Daoy (cell line): Measurements from ENCODE around the gene PRSS27. TPM values are rescaled to one million over a fixed set of nuclear protein-coding genes. Genes with fewer than 3 reads are reported as not detected.

Source experiments
- DNase-seq: peaks from one replicate; pipeline ENCODE4 v3.0.0-alpha.2; 2015; ENCODE audit warnings: low read depth
- total RNA-seq: library from RNA; depleted of rRNA; stranded (reverse); fragments of >200 nt; shearing (Covaris generic); gene quantifications from 2 replicates; pipeline ENCODE4 v1.2.3, GENCODE V29; 2014; rRNA removed

Gene PRSS27
- total RNA-seq: 0.06 TPM in 1 of 2 replicates, not detected in the other

DNA sequence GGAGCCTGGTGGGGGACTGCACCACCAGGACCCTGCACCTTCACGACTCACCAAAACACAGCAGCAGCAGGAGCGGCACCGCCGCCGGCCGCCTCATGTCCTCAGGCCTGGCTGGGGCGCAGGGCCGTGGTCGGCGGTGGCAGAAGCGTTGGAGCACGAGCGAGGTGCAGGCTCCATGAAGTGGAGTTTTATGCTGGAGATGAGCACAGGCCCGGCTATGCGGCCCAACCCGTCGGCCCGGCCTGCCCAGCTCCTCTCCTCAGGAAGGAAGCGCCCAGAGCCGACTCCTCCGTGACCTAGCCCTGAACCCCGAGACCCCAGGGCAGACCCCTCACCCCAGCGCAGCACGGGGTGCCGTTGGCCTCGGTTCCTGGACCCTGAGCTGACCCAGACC is at the start of gene PRSS27:
Gene PRSS27 (minus strand): TSS at position 161 of the 394 bp plus-strand sequence. CDS start 64 bp downstream, at position 97.
- DNase-seq: no peak

DNA sequence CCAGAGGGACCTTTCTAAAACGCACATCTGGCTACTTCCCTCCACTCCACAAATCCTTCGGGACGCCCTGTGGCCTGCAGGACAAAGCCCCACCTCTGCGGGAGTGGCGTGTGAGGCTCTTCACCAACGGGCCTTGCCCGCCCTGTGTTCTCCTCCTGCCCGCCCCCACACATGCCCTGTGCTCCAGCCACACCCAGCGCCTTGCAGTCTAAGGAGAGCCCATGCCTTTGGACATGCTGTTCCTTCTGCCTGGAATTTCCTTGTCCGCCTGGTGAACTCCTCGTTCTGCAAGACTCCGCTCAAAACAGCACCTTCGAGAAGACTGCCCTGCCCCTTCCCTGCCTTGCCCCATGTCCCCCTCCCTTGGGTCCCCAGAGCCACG is 49.6 kb upstream of the PRSS27 start:
- no peak for DNase-seq

DNA sequence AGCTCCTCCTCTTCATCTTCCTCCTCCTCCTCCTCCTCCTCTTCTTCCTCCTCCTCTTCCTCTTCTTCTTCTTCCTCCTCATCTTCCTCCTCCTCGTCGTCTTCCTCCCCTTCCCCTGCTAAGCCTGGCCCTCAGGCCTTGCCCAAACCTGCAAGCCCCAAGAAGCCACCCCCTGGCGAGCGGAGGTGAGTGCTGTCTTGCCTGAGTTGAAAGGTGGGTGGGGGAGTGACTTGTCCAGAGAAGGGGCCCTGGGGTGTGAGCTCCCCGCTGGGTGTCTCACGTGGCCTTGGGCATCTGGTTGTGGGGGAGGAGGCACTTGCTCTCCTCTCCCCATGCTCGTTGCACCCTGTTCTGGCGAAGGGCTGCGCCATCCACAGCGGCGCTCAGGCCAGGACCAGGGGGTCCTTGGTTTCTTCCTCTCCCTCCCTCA is 49.1 kb upstream of the PRSS27 start:
- no peak for DNase-seq

DNA sequence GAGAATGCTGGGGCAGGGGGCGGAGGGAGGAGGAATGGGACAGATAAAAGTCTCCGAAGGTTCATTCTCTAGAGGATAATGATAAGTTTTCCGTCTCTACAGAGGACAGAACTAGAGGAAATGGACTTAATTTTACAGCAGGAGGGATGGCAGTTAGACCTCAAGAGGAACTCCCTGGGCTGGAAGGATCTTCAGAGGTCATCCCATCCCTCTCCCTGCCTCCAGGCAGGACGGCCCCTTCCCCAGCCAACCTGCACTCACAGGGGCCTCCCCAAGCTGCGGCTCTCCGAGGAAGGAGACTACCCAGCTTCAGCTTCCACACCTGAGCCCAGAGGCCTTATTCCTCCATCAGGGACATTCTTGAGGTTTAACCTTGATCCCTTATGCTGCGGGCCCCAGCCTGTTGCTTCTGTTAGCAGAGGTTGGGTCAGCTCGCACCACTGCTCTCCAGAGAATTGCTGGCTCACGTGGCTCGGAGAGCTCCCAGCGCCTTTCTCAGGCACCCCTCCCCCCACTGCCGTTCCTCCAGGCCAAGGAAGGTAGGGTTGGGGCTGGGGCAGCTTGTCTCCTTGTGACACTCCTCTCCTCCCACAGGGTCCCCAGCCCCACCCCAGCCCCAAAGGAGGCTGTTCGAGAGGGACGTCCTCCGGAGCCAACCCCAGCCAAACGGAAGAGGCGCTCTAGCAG is 48.5 kb upstream of the PRSS27 start:
- no peak for DNase-seq

DNA sequence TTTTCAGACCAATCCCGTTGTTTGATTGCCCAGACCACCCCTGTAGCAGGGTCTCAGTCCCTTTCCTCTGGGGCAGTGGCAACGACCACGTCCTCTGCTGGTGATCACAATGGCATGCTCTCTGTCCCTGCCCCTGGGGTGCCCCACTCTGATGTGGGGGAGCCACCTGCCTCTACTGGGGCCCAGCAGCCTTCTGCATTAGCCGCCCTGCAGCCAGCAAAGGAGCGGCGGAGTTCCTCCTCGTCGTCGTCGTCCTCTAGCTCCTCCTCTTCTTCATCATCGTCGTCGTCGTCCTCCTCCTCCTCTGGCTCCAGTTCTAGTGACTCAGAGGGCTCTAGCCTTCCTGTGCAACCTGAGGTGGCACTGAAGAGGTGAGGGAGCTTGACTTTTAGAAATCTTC is 47.9 kb upstream of the PRSS27 start:
- no peak for DNase-seq

DNA sequence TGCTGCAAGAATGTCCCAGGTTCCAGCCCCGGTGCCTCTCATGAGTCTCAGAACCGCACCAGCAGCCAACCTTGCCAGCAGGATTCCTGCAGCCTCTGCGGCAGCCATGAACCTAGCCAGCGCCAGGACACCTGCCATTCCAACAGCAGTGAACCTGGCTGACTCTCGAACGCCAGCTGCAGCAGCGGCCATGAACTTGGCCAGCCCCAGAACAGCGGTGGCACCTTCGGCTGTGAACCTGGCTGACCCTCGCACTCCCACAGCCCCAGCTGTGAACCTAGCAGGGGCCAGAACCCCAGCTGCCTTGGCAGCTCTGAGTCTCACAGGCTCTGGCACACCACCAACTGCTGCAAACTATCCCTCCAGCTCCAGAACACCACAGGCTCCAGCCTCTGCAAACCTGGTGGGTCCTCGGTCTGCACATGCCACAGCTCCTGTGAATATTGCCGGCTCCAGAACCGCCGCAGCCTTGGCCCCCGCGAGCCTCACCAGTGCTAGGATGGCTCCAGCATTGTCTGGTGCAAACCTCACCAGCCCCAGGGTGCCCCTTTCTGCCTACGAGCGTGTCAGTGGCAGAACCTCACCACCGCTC is 47.2 kb upstream of the PRSS27 start:
- no peak for DNase-seq

DNA sequence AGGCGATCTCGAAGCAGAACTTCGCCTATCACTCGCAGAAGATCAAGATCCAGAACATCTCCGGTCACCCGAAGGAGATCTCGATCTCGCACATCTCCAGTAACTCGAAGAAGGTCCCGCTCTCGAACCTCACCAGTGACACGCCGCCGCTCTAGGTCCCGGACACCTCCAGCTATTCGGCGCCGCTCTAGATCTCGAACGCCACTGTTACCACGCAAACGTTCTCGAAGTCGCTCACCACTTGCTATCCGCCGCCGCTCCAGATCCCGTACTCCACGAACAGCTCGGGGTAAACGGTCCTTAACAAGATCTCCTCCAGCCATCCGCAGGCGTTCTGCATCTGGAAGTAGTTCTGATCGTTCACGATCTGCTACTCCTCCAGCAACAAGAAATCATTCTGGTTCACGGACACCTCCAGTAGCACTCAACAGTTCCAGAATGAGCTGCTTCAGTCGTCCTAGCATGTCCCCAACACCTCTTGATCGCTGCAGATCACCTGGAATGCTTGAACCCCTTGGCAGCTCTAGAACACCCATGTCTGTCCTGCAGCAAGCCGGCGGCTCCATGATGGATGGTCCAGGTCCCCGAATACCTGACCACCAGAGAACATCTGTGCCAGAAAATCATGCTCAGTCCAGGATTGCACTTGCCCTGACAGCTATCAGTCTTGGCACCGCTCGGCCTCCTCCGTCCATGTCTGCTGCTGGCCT is 46.6 kb upstream of the PRSS27 start:
- DNase-seq: no peak

DNA sequence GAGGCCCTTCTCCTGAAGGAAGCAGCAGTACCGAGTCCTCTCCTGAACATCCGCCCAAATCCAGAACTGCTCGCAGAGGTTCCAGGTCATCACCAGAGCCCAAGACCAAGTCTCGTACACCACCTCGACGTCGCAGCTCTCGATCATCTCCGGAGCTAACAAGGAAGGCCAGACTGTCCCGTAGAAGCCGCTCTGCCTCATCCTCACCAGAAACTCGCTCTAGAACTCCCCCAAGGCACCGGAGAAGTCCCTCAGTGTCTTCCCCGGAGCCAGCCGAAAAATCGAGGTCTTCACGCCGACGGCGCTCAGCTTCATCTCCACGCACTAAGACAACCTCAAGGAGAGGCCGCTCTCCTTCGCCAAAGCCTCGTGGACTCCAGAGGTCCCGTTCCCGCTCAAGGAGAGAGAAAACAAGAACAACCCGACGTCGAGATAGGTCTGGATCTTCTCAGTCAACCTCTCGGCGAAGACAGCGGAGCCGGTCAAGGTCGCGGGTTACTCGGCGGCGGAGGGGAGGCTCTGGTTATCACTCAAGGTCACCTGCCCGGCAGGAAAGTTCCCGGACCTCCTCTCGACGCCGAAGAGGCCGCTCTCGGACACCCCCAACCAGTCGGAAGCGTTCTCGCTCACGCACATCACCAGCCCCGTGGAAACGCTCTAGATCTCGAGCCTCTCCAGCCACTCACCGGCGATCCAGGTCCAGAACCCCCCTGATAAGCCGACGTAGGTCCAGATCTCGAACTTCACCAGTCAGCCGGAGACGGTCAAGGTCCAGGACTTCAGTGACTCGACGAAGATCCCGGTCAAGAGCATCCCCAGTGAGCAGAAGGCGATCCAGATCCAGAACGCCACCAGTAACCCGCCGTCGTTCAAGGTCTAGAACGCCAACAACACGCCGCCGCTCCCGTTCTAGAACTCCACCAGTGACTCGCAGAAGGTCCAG is 45.7 kb upstream of the PRSS27 start:
- no peak for DNase-seq

DNA sequence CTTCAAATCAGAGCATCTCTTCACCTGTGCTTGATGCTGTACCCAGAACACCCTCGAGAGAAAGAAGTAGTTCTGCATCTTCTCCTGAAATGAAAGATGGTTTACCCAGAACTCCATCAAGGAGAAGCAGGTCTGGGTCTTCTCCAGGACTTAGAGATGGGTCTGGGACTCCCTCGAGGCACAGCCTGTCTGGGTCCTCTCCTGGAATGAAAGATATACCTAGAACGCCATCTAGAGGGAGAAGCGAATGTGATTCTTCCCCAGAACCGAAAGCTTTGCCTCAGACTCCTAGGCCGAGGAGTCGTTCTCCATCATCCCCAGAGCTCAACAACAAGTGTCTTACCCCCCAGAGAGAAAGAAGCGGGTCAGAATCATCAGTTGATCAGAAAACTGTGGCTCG is 44.7 kb upstream of the PRSS27 start:
- DNase-seq: no peak

DNA sequence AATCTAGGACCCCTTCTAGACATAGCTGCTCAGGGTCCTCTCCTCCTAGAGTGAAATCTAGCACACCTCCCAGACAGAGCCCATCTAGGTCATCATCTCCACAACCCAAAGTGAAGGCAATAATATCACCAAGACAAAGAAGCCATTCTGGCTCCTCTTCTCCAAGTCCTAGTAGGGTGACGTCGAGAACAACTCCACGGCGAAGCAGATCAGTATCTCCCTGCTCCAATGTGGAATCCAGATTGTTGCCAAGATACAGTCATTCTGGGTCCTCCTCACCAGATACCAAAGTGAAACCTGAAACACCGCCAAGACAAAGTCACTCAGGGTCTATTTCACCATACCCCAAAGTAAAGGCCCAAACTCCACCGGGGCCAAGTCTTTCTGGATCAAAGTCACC is 43.1 kb upstream of the PRSS27 start:
- DNase-seq: no peak

DNA sequence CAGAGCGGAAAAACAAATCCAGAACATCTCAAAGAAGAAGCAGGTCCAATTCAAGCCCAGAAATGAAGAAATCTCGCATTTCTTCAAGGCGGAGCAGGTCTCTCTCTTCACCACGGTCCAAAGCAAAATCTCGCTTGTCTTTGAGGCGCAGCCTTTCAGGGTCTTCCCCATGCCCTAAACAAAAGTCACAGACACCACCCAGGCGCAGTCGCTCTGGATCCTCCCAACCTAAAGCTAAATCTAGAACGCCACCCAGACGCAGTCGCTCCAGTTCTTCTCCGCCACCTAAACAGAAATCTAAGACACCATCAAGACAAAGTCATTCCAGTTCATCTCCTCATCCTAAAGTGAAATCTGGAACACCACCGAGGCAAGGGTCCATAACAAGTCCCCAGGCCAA is 42.7 kb upstream of the PRSS27 start:
- no peak for DNase-seq

DNA sequence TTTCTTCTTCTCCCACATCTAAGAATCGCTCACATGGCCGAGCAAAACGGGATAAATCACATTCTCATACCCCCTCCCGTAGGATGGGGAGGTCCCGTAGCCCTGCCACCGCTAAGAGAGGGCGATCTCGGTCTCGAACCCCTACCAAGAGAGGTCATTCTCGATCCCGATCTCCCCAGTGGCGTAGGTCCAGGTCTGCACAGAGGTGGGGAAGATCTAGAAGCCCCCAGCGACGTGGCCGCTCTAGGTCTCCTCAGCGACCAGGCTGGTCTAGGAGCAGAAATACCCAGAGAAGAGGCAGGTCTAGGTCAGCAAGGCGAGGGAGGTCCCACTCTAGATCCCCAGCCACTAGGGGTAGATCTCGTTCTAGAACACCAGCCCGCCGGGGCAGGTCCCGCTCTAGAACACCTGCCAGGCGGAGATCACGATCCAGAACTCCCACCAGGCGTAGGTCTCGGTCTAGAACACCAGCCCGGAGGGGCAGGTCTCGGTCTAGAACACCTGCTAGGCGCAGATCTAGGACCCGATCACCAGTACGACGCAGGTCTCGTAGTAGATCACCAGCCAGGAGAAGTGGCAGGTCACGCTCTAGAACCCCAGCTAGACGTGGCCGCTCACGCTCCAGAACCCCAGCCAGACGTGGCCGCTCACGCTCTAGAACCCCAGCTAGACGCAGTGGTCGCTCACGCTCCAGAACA is 42.0 kb upstream of the PRSS27 start:
- DNase-seq: no peak

DNA sequence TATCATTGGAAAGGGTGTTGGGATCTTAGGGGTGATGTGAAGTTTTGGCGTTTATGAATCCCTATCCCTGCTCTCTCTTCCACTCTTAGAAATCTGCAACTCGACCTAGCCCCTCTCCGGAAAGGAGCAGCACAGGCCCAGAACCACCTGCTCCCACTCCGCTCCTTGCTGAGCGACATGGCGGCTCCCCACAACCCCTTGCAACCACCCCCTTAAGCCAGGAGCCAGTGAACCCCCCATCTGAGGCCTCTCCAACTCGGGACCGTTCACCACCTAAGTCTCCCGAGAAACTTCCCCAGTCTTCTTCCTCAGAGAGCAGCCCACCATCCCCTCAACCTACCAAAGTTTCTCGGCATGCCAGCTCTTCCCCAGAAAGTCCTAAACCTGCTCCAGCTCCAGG is 41.4 kb upstream of the PRSS27 start:
- DNase-seq: no peak

DNA sequence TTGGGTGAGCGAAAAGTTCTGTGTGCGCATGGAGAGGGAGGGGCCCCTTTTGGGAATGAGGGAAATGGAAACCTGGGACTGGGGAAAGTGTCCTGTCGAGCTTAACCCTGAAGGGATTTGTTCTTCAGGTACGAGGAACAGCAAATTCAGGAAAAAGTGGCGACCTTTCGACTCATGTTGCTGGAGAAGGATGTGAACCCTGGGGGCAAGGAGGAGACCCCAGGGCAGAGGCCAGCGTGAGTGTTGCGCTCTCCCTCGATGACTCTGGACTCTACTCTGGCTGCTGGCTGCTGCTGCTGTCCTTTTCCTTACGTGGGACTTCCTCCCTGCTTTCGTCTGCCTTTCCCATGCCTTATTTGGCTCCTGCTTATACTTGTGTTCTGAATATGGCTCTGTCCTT is 37.3 kb upstream of the PRSS27 start:
- no peak for DNase-seq

DNA sequence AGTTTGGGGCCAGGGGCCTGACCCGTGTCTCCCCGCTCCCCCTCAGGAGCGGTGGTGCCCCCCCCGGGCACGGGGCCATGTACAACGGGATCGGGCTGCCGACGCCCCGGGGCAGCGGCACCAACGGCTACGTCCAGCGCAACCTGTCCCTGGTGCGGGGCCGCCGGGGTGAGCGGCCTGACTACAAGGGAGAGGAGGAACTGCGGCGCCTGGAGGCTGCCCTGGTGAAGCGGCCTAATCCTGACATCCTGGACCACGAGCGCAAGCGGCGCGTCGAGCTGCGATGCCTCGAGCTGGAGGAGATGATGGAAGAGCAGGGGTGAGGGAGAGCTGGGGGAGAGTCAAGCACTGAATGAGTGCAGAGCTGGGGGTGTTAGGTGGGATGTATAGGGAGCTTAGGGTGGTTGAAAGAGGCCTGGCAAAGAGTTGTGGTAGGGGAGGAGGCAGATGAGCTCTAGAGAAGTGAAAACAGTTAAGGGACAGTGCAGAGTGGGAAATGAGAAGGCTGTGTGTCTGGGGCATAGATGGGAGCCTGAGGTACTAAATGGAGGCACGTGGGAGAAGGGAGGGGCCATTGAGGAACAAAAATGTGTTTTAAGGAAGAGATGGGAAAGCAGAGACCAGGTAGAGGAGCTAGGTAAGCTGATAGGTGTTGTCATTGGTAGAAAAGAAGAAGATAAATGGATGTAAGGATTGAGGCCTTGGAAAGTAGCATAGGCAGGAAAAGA is 36.4 kb upstream of the PRSS27 start:
- DNase-seq: no peak

DNA sequence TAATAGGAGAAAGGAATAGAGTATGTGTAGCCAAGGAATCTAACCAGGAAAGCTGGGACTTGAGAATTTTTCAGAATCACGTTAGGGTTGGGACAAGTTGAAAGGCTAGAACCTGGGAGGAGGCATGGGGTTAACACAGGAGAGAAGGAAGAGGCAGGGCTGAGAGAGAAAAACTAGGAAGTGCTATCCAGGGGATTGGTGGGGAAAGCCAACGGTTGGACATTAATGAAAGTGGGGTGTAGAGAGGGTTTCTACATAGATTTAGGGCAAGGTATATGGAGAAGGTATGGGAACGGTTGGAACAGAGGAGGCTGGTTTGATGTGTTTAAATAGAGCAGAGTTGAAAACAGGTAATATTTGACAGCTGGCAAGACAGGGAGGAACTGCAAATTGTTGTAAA is 35.1 kb upstream of the PRSS27 start:
- DNase-seq: no peak

DNA sequence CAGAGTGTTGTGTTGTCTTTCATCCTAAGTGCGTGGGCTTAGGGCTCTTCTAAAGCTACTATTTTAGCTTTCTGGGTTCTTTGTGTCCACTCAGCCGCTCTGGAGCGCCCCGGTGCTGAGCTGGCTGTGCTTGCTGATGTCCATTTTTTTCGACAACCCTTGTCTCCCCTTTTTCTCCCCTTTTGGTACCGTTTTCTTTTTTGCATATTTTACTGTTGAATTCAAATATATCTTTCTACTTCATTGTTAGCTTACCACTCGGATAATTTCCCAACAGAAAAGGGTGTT is 33.7 kb upstream of the PRSS27 start:
- DNase-seq: no peak

DNA sequence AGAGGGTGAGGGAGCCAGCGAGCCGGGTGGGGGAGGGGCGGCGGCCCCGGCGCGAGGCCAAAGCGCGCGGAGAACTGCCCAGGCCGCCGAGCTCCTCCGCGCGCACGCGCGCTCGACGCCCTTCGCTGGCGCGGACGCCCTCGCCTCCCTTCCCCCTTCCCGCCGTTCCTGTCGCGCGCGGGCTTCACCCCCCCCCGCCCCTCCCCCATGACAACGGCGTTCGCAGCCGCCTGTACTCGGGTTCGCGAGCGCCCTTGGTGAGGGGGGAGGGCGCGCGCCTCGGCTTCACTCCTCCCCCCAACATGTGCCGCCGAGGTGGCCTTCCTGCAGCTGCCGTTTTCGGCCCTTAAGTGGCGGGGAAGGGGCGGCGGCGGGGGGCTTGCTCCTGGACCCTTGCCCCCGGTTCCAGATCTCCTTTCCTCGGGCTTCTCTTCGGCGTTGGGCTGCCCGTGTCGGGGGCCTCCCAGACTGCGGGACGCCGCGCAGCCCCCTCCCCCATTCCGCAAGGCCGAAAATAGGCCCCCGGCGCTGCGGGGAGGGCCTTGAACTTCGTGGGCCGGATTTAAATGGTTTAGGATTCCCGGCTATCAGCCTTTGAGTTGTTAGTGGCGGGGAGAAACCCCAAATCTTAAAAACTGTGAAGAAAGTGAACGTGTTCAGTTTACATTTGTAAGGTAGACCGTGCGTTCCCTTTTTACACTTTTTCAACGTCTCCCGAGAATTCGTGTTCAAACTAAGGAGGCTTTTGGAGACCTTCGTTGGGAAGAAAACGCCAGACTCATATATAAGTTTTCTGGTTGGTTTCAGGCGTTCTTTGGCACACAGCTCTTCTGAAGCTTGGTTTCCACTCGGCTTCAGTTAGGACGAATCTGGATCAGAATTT is 33.1 kb upstream of the PRSS27 start:
- peak; percentile 82 for DNase-seq

DNA sequence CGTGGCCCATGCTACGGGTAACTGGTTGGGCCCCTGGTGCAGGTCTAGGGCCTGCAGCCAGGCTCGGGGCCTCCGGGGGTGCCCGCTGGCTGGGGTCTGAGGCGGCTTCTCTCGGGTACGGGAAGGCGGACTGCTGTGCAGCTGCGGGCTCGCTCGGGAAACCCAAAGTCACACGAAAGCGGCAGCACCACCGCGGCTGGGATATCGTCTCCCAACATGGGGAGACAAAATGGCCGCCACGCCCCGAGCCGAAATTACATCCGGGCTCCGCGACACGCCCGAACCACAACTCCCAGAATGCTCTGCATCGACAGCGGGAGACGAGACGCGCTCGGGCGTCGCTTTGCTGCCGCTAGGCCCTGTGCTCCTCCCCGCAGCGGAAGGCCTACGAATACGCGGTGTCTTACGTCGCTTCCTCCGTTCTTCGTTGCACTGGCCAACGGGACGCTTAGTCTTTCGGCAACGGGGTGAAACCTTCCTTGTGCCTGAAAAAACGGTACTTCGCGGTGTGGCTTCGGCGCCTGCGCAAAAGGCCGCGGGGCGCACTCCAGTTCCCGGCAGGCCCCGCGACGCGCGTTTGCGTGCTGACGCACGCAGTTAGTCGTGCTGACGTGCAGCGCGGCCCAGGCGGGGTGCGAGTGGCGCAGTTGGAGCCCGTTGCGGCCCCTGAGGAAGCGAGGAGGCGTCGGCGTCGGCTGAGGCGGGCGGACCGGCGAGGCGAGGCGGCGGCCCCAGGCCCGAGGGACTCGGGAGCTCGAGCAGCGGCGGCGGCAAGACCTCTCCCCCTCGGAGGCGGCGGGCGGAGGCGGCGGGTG is 32.2 kb upstream of the PRSS27 start, which contains the start of gene SRRM2:
Gene SRRM2 (plus strand): TSS at position 604 of the 815 bp plus-strand sequence. CDS start 3,727 bp downstream, outside the sequence.
- peak; percentile 96 for DNase-seq
